NCI-H82 (cell line): ENCODE measurements around the gene FYN.
A peak's percentile ranks its signal among the peaks of the same experiment; 100 is the strongest.

Experiments
- DNase-seq: peaks from one replicate; lab custom pipeline; 2025; lab: John Stamatoyannopoulos, UW

Gene FYN

DNA sequence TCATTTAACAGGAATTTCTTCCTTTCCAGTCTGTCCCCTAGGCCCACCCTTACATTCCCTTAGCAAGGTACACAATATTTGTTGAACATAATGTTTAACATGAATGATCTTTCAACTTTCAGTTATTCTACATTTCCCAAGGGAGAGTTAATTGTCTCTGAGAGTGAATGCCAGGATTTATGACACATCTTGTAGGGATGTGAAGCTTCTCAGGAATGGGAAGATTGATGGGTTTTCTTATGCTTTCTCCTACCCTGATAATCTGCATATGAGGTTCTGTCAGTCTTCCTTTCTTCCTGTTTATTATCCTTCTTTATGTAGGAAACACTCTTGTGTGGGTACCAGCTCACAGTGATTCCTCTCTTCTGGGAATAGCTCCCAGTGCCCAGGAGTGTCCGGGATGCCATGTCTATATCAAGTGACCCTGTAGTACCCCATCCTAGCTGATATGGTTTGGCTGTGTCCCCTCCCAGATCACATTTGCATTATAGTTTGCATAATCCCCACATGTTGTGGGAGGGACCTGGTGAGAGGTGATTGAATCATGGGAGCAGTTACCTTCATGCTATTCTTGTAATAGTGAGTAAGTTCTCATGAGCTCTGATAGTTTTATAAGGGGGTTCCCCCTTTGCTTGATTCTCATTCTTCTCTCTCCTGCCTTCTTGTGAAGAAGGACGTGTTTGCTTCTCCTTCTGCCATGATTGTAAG, 7.1 kb upstream of the FYN start:
- no peak for DNase-seq

DNA sequence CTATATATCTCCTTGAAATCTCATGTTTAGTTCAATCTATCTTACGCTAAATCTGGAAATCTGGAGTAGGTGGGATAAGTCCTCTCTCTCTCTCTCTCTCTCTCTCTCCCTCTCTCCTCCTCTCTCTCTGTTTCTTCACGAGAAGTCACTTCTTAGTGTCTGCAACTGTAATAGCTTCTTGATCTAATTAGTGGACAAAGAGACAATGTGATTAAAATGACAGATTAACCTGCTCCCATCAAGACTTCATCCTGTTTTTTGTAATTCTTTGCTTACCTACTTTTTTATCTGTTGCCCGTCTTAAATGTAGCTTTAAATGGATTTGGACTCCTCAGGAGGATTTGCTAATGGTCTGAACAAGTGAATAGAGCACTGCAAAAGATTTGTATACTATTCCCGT, 2.5 kb upstream of the FYN start:
- peak; percentile 94 for DNase-seq

DNA sequence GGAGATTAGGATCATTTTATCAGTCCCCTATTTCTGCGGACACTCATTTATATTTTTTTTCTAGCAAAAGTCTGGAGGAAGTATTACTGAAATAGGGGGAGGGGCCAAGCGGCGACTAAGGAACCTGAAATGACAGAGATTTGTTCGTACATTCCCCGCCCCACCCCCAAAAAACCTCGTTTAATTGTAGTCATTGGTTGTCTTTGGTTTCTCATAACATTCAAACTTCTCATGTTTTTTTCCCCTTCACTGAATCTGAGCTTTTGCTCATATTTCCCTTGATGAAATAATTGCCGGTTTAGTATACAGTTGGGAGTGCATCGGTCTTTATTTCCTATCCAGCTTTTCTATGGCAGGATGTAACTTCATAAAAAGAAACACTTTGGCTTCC, 768 bp upstream of the FYN start:
- DNase-seq: peak; percentile 16

DNA sequence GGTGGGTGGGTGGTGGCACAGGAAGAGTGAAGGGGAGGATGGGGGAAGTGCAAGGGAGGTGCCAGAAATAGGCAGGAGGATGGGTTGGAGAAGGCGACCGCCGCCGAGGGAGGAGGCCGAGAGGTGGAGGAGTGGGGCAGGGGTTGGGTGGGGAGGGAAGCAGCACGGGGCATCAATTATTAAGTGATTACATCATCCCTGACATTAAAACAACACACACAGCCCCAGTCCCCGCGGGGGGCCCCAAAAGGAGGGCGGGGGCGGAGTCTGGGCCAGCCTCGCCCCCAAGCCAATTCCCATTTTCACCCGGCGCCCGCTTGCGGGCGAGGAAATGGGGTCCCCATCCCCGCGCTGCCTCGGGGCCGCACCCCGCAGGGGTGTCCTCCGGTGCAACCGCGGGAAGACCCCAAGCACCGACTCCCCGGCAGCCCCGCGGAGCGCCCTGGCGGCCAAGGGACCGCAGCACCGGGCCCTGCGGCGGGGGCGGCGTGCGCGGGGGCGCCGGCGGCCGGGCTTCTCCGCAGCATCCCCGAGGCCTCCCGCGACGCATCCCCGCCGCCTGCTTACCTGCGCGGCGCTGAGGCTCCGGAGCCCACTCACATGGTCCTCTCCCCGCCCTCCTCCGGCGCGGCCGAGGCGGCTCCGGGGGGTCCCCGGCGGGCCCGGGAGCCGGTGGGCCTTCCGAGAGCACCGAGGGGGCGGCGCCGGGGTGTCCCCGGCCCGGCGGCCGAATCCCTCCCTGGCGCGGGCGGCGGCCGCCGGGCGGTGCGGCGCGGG, 663 bp downstream of the FYN start:
- DNase-seq: peak; percentile 50

DNA sequence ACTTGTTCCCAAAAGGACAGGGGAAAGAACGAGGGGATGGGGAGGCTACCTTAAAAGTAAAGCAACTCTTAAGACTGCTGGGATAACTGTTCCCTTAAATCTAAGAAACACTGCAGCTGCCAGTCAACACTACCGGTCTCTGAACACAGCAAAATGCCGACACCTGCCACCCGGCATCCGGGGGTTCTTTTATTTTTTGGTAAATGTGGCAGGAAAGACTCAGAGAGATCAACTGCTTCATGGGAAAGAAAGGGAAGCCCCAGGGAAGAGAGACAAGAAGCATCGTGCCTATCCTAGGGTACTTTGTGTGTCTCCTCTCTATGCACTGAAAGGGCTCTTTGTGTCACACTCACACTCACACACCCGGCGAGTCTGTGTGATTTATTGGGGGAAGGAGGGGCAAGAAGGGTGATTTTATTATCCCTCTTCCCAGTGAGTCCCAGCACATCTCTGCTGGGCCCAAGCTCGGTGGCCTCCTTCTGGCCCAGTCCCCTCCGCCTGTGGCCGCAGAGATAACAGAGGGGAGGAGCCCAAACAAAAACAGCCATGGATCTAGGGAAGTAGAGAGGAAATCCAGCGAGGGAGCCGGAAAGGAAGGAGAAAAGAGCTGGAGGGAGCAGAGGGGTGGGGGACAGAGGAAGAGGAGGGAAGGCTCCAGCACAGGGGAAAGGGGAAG, 1.4 kb downstream of the FYN start:
- DNase-seq: peak; percentile 70

DNA sequence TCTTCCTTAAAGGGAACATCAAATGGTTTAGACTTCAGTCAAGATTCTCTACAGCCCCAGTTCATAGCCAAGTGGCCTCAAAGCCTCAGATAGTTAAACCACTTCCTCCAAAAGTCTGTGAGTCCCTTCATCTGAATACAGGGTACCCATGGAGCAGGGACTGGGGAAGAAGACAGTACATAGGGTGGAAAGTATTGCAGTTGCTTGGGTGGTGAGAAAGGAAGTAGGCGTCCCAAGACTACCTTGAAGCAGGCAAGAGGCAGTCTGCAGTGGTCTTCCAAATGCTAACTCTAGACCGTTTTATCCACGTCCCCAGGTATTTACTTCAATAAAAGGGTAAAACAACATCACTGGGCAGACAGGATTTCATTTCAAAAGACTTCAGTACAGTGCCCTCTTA, 2.0 kb downstream of the FYN start:
- no peak for DNase-seq

DNA sequence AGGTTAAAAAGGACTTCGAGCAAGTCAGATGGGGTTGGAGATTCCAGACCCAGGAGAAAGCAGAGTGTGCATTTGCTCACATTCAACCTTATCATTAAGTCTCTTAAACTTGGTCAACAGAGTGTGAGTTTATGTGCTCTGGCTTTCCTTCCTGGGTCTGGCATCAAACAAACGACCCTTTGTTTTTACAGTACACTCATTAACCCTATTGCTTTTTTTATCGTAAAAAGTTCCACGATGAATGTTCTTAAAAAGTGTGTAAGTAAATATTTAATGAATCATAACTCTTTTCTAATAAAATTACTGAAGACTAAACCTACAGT, 2.5 kb downstream of the FYN start:
- DNase-seq: no peak

DNA sequence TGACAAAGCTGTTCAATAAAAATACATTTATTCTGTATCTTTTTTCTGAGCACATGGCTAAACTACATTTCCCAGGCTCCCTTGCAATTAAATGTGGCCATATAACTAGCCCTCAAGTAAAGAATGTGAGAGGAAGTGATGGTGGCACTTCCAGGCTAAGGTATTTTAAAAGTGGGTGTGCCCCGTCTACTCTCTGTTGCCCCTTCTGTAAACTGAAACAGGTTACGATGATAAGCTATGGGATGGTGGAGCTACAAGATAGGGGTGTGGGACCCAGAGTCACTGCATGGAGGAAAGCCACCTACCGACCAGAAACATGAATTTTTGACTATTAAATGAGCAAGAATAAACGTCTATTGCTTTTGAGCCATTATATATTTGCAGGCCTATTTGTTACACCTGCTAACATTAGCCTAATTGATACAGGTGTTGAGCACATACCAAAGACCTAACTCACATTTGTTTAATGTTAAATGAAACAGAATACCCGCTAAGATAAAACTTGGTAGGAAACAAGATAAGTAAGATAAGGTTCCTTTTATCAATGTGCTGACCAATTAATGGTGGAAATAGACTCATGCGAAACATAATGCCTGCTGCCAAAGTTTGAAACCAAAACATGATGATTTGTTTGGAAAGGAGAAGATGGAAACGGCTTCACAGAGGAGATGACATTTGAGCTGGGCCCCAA, 3.1 kb downstream of the FYN start:
- no peak for DNase-seq

DNA sequence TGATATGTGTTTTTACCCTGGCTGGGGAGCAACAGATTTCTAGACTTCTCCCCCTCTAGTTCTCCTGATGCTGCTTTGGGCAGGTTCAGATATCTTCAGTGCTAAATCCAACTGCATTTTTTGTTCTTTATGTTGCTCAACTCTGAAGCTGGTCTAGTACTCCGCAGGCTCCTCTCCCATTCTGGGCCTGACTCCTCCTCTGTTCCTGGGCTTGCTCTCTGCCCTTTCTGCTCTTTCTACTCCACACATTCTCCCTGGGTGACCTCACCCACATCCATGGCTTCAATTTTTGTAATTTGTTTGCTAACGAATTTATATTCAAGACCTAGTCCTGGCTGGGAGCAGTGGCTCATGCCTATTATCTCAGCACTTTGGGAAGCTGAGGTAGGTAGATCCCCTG, 6.4 kb downstream of the FYN start:
- no peak for DNase-seq

DNA sequence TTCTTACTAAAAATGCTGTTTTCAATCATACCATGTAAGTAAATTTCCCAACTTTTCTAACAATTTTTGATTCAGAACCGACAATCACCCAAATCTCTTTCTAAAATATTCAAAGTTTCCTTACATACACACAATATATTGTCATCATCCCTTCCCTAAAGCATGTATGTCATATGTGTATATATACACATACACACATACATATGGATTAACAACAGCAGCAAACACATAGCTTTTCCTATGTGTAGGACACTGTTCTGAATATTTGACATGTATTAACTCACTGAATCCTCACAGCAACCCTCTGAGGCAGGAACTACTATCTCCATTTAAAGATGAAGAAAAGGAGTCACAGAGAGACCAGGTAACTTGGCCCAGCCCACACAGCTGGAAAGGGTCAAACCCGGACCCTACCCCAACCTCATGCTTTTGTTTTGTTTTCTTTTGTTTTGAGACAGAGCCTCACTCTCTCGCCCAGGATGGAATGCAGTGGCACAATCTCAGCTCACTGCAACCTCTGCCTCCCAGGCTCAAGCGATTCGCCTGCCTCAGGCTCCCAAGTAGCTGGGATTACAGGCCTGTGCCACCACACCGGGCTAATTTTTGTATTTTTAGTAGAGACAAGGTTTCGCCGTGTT, 7.2 kb downstream of the FYN start:
- no peak for DNase-seq

DNA sequence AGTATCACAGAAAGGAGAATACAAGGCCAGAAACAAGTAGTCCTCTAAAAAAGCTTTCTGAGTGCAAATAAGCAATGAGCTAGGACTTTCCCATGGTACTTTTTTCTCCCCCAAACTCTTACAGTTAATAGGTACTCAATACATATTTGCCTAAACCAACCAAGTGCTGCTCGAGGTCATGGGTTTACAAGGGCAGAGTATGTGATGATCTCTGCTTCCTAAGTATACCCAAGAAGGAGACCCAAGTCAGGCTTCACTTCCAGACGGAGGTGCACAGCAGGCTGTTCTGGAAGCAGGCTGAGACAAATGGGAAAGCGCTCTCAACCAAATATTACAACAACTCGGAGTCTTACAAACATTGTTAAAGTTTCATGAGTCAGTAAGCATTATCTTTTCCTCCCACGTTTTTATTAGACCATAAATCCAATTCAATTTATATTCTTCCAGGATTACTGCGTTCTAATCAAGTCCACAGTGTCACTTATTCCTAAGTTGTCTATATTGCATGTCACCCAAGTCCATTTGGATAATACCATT, 8.1 kb downstream of the FYN start:
- no peak for DNase-seq

DNA sequence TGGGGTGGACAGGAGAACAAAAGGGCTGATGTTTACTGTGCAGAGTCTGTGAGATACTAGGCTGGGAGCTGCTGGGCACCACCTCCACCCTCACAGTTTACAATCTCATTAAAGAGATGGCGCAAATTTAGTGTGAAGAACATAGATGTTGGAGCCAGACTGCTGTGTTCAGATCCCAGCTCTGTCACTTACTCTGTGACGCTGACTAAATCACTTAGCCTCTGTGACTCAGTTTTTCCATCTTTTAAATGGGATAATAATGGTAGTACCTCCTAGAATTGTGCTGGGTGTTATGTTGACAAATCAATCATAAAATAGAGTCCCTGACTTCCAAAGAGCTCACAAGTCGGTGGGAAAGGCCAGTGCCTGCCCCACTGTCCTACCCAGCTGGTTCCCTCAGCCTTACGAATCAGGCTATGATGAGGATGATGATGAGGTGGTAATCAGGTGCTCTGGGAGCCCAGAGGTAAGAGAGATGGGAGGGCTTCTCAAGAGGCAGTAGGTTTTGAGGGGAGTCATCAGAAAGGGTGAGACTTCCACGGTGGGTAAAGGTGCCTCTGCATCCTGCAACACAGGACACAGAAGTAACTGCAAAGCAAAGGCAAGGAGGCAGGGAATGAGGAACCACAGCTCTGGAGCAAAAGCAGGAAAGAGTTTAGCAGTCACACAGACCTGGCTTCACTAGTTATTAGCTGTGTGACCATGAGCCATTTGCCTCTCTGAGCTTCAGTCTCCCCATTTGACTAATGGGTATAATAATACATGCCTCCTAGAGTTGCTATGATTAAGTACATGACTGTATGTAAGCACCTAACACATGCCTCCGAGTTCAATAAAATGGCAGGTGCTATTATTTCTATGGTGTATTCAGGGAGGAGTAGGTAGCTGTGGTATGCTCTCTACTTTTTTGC, 8.9 kb downstream of the FYN start:
- no peak for DNase-seq

DNA sequence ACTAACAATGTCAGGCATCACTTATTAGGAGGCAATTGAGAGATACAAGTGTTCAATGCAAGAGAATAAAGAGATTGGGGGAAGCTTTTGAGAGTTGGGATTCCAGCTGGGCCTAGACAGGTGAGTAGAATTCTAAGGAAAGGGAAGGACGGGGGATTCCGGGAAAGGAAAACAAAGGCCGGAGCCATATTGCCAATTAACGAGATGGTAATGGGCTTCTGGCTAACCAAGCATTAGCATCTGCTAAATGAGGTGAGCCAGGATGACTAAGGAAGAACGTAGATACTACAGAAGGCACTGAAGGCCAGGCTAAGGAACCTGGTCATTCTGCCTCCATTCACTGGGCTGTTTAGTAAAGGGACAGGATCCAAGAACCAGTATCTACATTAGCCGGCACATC, 10.5 kb downstream of the FYN start:
- DNase-seq: no peak

DNA sequence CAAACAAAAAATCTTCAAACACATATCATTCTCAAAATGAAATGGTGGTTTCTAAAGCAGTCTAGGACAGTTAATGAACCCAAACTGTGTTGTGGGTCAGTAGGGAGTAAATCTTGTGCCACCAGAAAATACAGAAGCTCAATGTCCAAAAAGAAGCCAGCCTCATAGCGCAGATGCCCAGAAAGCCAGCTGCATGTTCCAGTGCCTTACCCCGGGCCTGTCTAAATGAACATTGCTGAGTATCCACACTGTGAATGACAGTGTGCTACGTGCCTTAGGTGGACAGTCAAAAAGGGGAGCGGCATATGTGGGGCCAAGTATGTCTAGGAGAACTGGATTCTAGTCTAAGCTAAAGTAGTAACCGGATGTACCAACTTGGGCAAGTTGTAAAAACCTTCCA, 10.9 kb downstream of the FYN start:
- no peak for DNase-seq

DNA sequence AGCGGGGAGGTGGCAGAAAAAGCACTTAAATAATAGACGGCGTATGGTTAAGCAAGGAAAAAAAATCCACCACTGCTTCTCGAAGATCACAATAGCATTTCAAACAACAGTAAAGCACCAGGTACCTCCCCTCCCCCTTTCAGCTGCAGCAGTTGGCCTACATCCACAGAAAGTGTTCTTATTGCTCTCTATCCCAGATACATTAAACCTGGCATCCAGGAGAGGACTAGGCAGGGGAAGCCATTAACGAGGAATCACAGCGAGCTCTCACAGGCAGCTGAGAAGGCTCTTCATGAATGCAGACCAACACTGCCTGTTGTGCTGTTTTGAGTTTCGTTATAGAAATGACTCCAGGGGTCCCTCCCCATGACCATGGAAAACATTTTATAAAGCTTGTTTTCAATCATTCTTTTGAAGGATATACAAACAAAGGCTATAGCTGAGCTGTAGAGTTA, 11.8 kb downstream of the FYN start:
- DNase-seq: no peak

DNA sequence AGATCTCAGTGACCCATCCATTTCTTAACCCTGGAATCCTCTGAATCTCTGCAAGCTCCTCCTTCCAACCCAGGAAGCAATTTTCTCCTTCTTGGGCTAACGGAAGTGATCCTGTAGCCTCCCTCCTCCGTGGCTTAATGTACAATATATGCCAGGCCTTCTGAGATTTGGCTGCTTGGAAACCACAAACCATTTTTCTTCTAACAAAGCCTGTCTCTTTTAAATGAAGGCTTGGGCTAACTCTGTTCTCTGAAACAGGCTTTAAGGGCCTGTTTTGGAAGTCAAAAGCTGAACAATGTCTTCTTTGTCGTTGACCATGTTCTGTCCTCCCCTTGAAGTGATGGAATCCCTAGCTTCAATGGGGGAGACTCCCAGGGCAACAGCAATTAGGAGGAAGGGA, 14.9 kb downstream of the FYN start:
- DNase-seq: no peak

DNA sequence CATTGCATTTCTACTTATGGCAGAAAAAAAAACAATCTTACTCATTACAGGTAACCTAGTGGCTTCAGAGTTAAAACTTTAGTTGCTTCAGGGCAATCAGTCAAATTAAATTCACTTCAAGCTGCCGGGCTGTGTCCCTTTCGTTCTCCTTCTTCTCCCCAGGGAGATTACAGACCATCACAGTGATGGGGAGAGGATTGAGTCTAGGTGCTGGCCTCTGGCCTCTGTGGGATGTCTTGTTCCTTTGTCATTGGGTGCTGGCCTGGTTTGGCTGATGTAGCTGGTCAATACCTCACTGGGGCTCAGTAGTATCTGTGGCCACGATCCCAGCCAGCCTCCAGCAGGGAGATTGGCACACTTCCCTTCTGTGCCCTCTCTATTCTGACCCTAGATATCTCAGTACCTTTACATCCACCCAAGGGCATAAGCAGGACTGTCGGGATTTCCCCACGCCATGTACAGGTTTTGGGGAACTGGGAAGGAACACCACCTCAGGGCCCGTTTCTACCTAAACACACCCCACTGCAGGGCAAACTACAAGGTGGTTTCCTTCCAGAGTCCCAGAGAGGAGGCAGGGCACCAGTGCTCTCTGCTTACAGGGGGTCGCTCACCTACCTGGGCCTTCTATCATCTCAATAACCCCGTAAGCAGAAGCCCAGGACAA, 15.4 kb downstream of the FYN start:
- DNase-seq: peak; percentile 8

DNA sequence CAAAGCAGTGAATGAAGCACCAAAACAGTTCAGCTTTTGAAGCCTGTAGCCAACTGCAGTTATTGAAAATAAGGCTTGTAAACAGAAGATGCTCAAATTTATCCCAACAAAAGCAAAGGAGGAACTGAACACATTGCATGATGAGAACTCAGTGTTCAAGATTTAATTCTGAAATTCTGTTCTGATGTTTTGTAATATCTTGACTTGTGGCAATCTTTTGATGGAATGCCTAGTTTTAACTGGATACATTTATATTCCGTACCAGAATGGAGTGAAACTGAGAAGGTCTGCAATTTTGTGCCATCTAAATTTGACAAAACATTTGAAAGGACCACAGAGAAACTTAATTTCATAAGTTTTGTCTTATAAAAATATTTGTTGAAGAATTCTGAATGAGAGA, 17.5 kb downstream of the FYN start:
- DNase-seq: no peak

DNA sequence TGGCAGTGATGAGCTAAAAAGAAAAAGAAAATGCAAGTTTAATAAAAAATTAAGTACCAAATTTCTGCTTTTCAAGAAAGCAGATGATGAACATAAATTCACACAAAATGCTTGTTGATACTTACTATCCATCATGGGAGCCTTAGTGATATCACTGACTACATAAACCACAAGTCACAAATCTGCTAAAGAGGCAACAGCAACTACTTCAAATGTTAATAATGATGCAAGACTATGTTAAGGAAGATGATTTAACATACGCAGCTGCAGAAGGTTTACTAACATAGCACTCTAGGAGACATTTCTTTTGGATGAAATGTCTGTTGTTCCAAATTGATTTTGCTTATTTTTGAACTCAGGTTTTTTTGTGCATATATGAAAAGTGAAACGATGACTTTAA, 18.6 kb downstream of the FYN start:
- no peak for DNase-seq

DNA sequence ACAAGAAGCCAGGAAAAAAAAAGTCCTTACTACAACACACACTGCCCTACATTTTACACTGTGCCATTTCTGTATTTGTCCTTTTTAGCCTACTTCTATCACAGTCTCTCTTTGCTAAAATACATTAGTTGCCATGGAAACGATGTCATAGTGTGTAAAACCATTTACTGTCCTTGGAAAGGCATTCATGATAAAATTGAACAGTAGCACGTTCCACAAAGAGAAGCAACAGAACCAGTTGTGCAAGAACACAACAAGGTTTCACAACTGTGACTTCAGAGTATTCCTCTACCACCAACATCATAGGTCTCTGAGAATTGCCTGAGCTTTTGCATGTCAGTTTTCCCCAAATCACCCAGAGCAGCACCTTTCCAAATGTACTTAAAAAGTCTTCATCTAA, 20.5 kb downstream of the FYN start:
- DNase-seq: no peak
